SK-N-SH (cell line): ENCODE measurements around the gene AMPD2. TPM values are rescaled to one million over a fixed set of nuclear protein-coding genes. Genes with fewer than 3 reads are reported as not detected.

Experiments
- CTCF ChIA-PET: fragments of 300-600, 350-600 bp; formaldehyde crosslinking; extraction: SDS; loops from one replicate; lab custom pipeline; 2021; lab: Yijun Ruan, JAX
- POLR2A ChIA-PET: fragments of 350-600 bp; sonication (Branson Sonifier 250); formaldehyde crosslinking; extraction: SDS; loops from one replicate; lab custom pipeline; 2020; ENCODE audit warnings: antibody characterized with exemption, inconsistent platforms; lab: Yijun Ruan, JAX
- DNase-seq: peaks from one replicate; pipeline ENCODE4 v3.0.0; 2012
- H2AFZ ChIP-seq: fragments of 200-600 bp; sonication (generic); 2 replicates; pipeline ENCODE4 v1.8.1; 2016; ENCODE audit warnings: antibody characterized with exemption, mild to moderate bottlenecking, low read depth
- H3F3A ChIP-seq: fragments of 200-600 bp; sonication (generic); replicated peaks from 2 replicates; pipeline ENCODE3; 2016; ENCODE audit warnings: antibody characterized with exemption, mild to moderate bottlenecking; ENCODE audit not compliant: insufficient read depth
- H3K27ac ChIP-seq, 2 experiments: fragments of 200-500 bp in 1 of 2; fragments of 200-600 bp in 1 of 2; sonication (Bioruptor generic) in 1 of 2; sonication (generic), shearing (Covaris generic) in 1 of 2; 2 replicates each; pipeline versions ENCODE4 v1.5.1 to v1.6.1; 2014 to 2016; ENCODE audit warnings: low read depth in 2 of 2, inconsistent platforms in 1 of 2, low read length in 1 of 2, mild to moderate bottlenecking in 1 of 2, mixed read lengths in 1 of 2
- H3K27me3 ChIP-seq: fragments of 200-600 bp; sonication (generic), shearing (Covaris generic); 2 replicates; pipeline ENCODE4 v1.6.1; 2016; ENCODE audit warnings: mixed run types; ENCODE audit not compliant: insufficient read depth
- H3K36me3 ChIP-seq, 2 experiments: fragments of 200-500 bp in 1 of 2; fragments of 200-600 bp in 1 of 2; sonication (Bioruptor generic) in 1 of 2; sonication (generic) in 1 of 2; replicated peaks in 1 of 2; 2 replicates each; pipeline versions ENCODE3 to v1.5.1; 2014 to 2016; ENCODE audit warnings: low read length in 1 of 2, mild to moderate bottlenecking in 1 of 2; ENCODE audit not compliant: insufficient read depth in 2 of 2, control insufficient read depth in 1 of 2
- H3K4me1 ChIP-seq, 2 experiments: fragments of 200-500 bp in 1 of 2; fragments of 200-600 bp in 1 of 2; sonication (Bioruptor generic) in 1 of 2; sonication (generic), shearing (Covaris generic) in 1 of 2; 2 replicates each; pipeline versions ENCODE4 v1.5.1 to v1.6.1; 2014 to 2016; ENCODE audit warnings: low read depth in 1 of 2, low read length in 1 of 2, mixed run types in 1 of 2; ENCODE audit not compliant: insufficient read depth in 2 of 2, control insufficient read depth in 1 of 2
- H3K4me2 ChIP-seq: fragments of 200-600 bp; sonication (generic), shearing (Covaris generic); 2 replicates; pipeline ENCODE4 v1.6.1; 2017; ENCODE audit warnings: mixed run types
- H3K4me3 ChIP-seq, 2 experiments: fragments of 200-500 bp in 1 of 2; fragments of 200-600 bp in 1 of 2; sonication (Bioruptor generic) in 1 of 2; sonication (generic), shearing (Covaris generic) in 1 of 2; 2 replicates each; pipeline versions ENCODE4 v1.5.1 to v1.8.1; 2014 to 2016; ENCODE audit warnings: low read depth in 2 of 2, inconsistent platforms in 1 of 2, low read length in 1 of 2, mild to moderate bottlenecking in 1 of 2, mixed read lengths in 1 of 2, moderate library complexity in 1 of 2
- H3K79me2 ChIP-seq: fragments of 200-600 bp; sonication (generic); 2 replicates; pipeline ENCODE4 v1.8.1; 2017; ENCODE audit warnings: mild to moderate bottlenecking; ENCODE audit not compliant: insufficient read depth
- H3K9ac ChIP-seq: fragments of 200-600 bp; sonication (generic); 2 replicates; pipeline ENCODE4 v1.6.1; 2017; ENCODE audit warnings: mixed run types
- H3K9me2 ChIP-seq: fragments of 200-600 bp; sonication (generic); 2 replicates; pipeline ENCODE4 v1.6.1; 2017; ENCODE audit warnings: mixed run types
- H3K9me3 ChIP-seq: fragments of 200-600 bp; sonication (generic); 2 replicates; pipeline ENCODE4 v1.6.1; 2017; ENCODE audit warnings: mixed run types, mild to moderate bottlenecking, moderate library complexity
- H4K20me1 ChIP-seq: fragments of 200-600 bp; sonication (generic); 2 replicates; pipeline ENCODE4 v1.6.1; 2017; ENCODE audit warnings: mild to moderate bottlenecking, mixed run types; ENCODE audit not compliant: insufficient read depth
- FOXM1 ChIP-seq: IDR thresholded peaks from 2 replicates; pipeline ENCODE4 v1.4.0; 2012; ENCODE audit warnings: low read depth, mild to moderate bottlenecking
- GABPA ChIP-seq: IDR thresholded peaks from 2 replicates; pipeline ENCODE4 v1.4.0; 2012; ENCODE audit warnings: low read depth, mild to moderate bottlenecking
- GATA2 ChIP-seq: sonication (generic); formaldehyde crosslinking; IDR thresholded peaks from 2 replicates; pipeline ENCODE4 v1.5.0; 2020; ENCODE audit warnings: mild to moderate bottlenecking, missing genetic modification reagents
- NFIC ChIP-seq: IDR thresholded peaks from 2 replicates; pipeline ENCODE4 v1.4.0; 2012; ENCODE audit warnings: borderline replicate concordance
- RCOR1 ChIP-seq: fragments of 150-350 bp; IDR thresholded peaks from 2 replicates; pipeline ENCODE4 v1.6.1; 2017; ENCODE audit warnings: antibody characterized with exemption, low read length
- RFX5 ChIP-seq: IDR thresholded peaks from 2 replicates; pipeline ENCODE4 v1.6.1; 2012; ENCODE audit warnings: mild to moderate bottlenecking, improper control_type of control experiment, low read length
- TAF1 ChIP-seq: IDR thresholded peaks from 2 replicates; pipeline ENCODE4 v1.6.1; 2012; ENCODE audit warnings: low read depth, mild to moderate bottlenecking, low read length, moderate library complexity, borderline replicate concordance
- TEAD4 ChIP-seq: IDR thresholded peaks from 2 replicates; pipeline ENCODE4 v1.4.0; 2012; ENCODE audit warnings: mild to moderate bottlenecking, borderline replicate concordance; ENCODE audit not compliant: insufficient read depth
- WGBS: methylation state at CpG from one replicate; pipeline ENCODE4 v1.1.6; 2017; ENCODE audit warnings: low lambda C conversion rate; 5-methylcytosine and 5-hydroxymethylcytosine counted together
- polyA plus RNA-seq, 3 experiments: library from polyadenylated mRNA; depleted of rRNA; stranded (reverse); fragments of >200 nt; gene quantifications; 2 replicates each; pipeline ENCODE4 v1.2.3, GENCODE V29; 2012
- TF ChIP-seq, protein P1 (sequence below): IDR thresholded peaks from 2 replicates; pipeline ENCODE4 v1.4.0; 2012; ENCODE audit warnings: low read depth
- TF ChIP-seq, protein P2 (sequence below): fragments of 200-600 bp; sonication (generic); IDR thresholded peaks from 2 replicates; pipeline ENCODE4 v1.6.1; 2017; ENCODE audit warnings: antibody characterized with exemption, mild to moderate bottlenecking, moderate library complexity
- TF ChIP-seq, protein P3 (sequence below): IDR thresholded peaks from 2 replicates; pipeline ENCODE4; 2012
- TF ChIP-seq, protein P4 (sequence below): IDR thresholded peaks from 2 replicates; pipeline ENCODE4 v1.4.0; 2012; ENCODE audit warnings: low read depth, borderline replicate concordance

AMPD2 gene
- polyA plus RNA-seq, 1 of the 3 experiments (the other 2 are of a cell fraction), result 59.1 TPM

DNA sequence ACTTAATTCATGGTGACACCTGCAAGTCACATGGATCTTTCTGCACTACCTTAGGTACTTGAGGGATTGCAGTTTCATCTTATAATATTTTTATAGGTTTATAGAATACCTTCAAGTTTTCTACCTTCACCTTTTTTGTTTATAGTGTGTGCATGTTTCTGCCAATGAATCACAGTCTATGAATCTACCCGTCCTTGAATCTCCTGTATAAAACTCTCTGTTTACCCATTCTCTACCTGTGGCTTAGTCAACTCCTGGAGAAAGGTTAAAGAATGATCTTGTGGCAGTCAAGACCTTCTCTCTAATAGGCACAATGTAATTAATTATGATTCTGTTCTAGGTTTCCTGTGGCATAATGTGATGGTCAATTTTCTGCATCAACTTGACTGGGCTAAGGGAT lies 45.0 kb downstream of the AMPD2 start (continued):
- TF ChIP-seq FOXM1, result no peak
- TF ChIP-seq TEAD4, result no peak
- no peak for TF ChIP-seq GATA2 (CRISPR knock-in tag)
- TF ChIP-seq, protein P1, sequence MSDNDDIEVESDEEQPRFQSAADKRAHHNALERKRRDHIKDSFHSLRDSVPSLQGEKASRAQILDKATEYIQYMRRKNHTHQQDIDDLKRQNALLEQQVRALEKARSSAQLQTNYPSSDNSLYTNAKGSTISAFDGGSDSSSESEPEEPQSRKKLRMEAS, result no peak
- no peak for TF ChIP-seq GABPA
- no peak for TF ChIP-seq NFIC

DNA sequence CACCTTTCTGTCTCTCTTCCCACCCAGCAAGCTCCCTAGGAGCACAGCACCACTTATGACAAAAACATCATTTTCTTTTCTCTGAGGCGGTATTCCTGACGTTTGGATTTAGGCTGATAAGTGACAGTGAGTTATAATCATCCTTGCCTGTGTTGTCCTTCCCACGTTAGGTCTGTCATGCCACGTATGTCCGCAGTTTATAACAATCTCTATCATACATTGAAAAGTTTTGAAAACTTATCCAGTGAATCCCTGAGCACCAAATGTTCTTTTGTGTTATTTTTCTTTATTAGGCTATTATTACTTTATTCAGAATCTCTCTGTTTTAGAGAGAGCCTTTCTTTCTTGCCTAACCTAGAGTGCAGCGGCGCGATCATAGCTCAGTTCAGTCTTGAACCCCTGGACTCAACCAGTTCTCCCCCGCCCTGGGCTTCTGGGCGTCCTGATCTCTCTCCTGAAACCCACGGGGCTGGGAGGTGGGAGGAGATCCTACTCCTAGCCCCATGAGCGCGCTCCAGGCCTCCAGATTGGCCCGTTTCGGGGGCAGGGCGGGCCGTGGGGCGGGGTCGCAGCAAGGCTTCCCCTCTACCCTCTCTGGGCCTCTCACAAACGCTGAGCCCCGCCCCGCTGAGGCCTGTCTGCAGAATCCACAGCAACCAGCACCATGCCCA lies 48.0 kb downstream of the AMPD2 start, which contains the start of gene GSTM2:
TSS of gene GSTM2 (plus strand) at position 606 of the 671 bp plus-strand sequence. CDS start at position 665, 59 bp downstream.
- 16% methylated on average over 20 of the region's 22 CpGs for WGBS
- 0 out of 2 replicates have a peak, but pooled peaks have one; percentile 10 for TF ChIP-seq RFX5
- TF ChIP-seq, protein P2, sequence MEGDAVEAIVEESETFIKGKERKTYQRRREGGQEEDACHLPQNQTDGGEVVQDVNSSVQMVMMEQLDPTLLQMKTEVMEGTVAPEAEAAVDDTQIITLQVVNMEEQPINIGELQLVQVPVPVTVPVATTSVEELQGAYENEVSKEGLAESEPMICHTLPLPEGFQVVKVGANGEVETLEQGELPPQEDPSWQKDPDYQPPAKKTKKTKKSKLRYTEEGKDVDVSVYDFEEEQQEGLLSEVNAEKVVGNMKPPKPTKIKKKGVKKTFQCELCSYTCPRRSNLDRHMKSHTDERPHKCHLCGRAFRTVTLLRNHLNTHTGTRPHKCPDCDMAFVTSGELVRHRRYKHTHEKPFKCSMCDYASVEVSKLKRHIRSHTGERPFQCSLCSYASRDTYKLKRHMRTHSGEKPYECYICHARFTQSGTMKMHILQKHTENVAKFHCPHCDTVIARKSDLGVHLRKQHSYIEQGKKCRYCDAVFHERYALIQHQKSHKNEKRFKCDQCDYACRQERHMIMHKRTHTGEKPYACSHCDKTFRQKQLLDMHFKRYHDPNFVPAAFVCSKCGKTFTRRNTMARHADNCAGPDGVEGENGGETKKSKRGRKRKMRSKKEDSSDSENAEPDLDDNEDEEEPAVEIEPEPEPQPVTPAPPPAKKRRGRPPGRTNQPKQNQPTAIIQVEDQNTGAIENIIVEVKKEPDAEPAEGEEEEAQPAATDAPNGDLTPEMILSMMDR, result no peak
- 0 out of 2 replicates have a peak, but pooled peaks have one; percentile 13 for TF ChIP-seq TAF1
- TF ChIP-seq RCOR1, result no peak
- TF ChIP-seq, protein P3, sequence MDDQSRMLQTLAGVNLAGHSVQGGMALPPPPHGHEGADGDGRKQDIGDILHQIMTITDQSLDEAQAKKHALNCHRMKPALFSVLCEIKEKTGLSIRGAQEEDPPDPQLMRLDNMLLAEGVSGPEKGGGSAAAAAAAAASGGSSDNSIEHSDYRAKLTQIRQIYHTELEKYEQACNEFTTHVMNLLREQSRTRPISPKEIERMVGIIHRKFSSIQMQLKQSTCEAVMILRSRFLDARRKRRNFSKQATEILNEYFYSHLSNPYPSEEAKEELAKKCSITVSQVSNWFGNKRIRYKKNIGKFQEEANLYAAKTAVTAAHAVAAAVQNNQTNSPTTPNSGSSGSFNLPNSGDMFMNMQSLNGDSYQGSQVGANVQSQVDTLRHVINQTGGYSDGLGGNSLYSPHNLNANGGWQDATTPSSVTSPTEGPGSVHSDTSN, result no peak
- TF ChIP-seq, protein P4, sequence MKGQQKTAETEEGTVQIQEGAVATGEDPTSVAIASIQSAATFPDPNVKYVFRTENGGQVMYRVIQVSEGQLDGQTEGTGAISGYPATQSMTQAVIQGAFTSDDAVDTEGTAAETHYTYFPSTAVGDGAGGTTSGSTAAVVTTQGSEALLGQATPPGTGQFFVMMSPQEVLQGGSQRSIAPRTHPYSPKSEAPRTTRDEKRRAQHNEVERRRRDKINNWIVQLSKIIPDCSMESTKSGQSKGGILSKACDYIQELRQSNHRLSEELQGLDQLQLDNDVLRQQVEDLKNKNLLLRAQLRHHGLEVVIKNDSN, result peak; percentile 43; the same call in 1 of the 2 replicates
- POLR2A ChIA-PET, result interaction anchor here (0.9 kb wide), 1 partner anchor 119 kb away, joined by 3 read pairs; the partner anchor contains the start of gene GNAI3

More for the DNA sequence above, 48.0 kb downstream of the AMPD2 start, which contains the start of gene GSTM2:
- Histone ChIP-seq H3K36me3 (no peaks in the 10 kb centered on the region), H3K9ac (peak within 1 kb of the TSS; percentile 49), H3K4me2 (peak within 1 kb of the TSS; percentile 92), H3K4me1 (peaks cover 7% of the 10 kb centered on the region in 2 experiments; a peak in 2 of 4 replicates), H2AFZ (peak within 1 kb of the TSS; percentile 82; the same call in 1 of the 2 replicates), H4K20me1 (no peaks in the 10 kb centered on the region), H3K9me3 (no peaks in the 10 kb centered on the region), H3K27me3 (no peaks in the 10 kb centered on the region), H3K9me2 (no peaks in the 10 kb centered on the region), H3K4me3 (peak within 1 kb of the TSS; percentile 36 to 61), H3K79me2 (no peaks in the 10 kb centered on the region), H3K27ac (no peak within 1 kb of the TSS), H3F3A (no peaks in the 10 kb centered on the region)
- peak; percentile 96 for DNase-seq
- CTCF ChIA-PET, result interaction anchor here (0.6 to 5.2 kb wide), 6 partner anchors 9 to 135 kb away, joined by 3 to 27 read pairs (median 6); no protein-coding TSS in a partner anchor
